Posterior cingulate gyrus (tissue), 11 donors: ENCODE measurements around the gene DDX51.

Source experiments
- DNase-seq, 10 donors: peaks; one replicate each; pipeline versions ENCODE4 v3.0.0 to v3.0.0-alpha.2; 2020 to 2021; ENCODE audit warnings: mixed read lengths in 3 of 10
- intact Hi-C: fragments of 100-400 bp; cut with DNase I; formaldehyde crosslinking; loops from one replicate; pipeline ENCODE4 v1.15.1; 2023

The DDX51 gene

GRCh38 chr12:132179431-132180362 is 35.6 kb upstream of the DDX51 start:
- peak in 4 of 10 donors; percentile 2 to 72 (median 66) for DNase-seq
- intact Hi-C loops = no loop called here

GRCh38 chr12:132178801-132179401 is 34.8 kb upstream of the DDX51 start:
- peak in 3 of 10 donors; percentile 68 to 83 (median 81) for DNase-seq
- intact Hi-C loops = no loop called here

DNA sequence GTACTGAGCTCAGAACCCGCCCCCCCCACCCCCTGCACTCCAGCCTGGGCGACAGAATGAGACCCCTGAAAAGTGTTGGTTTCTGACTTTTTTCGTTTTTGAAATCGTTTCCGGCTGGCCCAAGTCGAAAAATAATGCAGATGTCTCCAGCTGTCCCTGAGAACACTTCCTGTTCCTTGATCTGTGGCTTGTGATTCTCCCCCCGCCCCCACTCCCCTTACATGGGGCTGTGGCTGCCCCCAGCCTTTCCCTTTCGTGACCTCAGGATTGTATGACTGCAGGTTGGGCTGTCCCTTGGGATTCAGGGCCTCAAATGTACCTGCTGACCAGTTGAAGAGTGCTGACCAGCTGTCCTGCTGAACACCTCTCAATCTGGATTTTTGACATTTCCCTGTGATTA is 34.2 kb upstream of the DDX51 start:
- intact Hi-C loops = no loop called here
- DNase-seq = no peak

DNA sequence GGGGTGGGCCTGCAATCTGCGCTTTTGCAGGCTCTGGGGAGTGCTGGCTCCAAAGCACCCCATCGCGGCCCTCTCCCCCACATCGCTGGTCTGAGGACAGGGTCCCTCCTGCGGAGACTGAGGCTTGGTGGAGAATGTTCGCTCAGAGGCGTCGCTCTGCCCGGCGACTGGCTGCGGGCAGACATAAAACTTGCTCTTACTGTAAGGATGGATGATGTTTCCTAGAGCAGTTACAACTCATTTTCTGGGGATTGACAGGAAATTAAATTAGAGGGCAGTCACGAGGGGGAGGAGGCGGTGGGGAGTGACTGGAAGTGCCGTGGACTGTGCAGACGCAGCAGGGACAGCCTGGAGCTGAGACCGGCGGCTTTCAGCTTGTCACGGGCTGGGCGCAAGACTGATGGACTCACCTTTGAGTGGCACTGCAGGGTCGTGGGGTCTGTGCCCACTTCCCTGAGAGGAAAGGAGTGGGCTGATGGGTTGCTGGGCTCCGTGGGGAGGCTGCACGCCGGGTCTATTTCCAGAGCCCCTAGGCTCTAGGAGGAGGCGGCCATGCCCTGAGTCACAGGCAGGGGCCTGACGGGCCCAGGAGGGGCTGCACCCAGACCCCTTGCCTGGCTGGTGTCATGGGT is 32.9 kb upstream of the DDX51 start:
- peak in 3 of 10 donors; percentile 62 to 68 (median 67) for DNase-seq
- intact Hi-C loops = no loop called here

- peak in 3 of 10 donors; percentile 49 to 69 (median 64) for DNase-seq
- intact Hi-C loops = no loop called here
Observed at GRCh38 chr12:132176385-132176919, 32.3 kb upstream of the DDX51 start.

DNA sequence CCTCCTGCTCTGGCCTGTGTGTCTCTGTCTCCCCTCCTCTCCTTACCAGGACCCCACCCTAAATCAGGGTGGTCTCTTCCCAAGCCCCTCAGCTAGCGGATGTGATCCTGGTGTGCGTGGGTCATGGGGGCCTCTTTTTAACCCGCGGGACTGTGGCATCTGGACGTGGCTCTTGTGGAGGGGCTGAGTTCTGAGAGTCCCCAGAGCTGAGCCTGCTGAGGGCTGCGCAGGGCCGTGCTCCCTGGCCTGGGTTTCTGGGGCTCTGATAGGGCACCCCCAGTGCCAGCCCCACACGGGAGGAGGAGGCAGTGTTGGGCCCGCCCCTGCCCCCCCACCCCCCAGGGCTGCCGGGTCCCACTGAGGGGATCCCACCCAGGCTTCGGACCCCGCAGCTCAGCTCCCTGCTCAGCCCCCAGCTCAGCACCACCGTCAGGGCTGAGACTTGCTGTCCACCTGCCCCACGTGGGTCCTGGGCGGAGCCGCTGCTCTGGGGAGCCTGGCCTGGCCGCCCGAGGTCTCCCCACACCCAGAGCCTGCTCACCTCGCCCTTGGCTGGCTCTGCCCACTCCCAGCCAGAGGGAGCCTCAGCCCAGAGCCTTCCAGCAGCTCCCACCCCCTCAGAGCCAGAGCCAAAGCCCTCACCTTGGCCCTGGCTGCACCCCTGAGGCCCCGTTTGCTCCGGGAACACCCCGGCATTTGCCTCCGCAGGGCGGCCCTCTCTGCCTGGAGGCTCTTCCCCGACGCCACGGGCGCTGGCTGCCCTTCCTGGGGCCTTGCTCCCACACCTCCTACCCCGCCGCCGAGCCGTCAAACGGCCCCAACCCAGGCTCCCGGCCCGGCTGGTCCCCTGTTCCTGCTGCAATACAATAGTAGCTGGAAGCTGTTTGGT is 31.6 kb upstream of the DDX51 start:
- peak in 3 of 10 donors; percentile 65 to 74 (median 67) for DNase-seq
- intact Hi-C loops = no loop called here

- DNase-seq = peak in 4 of 10 donors; percentile 10 to 77 (median 60)
- intact Hi-C loops = no loop called here
Observed at GRCh38 chr12:132174839-132175490, 30.8 kb upstream of the DDX51 start.

DNA sequence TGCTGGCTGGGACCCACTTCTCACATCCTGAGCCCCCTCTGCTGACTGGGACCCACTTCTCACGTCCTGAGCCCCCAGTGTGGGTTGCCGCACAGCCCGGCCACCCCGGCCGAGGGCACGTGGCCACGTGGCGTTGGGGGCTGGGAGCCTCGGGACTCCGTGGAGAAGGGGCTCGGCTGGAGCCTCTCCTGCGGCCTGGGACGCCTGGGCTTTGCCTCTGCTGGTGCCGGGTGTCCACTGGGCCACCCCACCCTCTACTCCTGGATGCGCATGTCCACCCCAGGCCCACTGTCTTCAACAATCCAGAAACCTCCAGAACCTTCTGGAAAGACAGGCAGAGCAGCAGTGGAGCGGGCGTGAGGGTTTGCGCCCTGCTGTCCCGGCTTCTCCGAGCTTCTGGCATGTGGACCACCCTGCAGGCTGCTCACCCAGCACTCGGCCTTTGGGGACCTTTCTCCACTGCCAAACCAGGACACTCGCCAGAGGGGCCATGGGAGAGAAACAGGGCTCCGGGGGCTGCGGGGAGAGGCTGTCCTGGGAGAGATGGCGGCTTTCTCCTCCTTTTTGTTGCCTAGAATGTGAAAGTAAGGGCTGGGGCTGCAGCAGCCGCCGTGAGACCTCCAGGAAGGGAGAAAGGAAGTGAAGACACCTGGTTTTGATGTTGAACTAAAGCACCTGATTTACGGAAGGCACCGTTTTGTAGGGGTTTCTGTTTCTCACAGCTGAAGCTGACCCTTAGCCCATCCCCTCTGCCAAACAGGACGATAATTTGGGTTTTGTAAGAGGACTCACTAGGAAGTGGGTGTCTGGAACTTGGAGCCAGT is 30.1 kb upstream of the DDX51 start:
- intact Hi-C loops = no loop called here
- DNase-seq = peak in 4 of 10 donors; percentile 5 to 77 (median 57)

- peak in 4 of 10 donors; percentile 3 to 78 (median 66) for DNase-seq
- intact Hi-C loops = no loop called here
Observed at GRCh38 chr12:132173135-132174014, 29.3 kb upstream of the DDX51 start.

DNA sequence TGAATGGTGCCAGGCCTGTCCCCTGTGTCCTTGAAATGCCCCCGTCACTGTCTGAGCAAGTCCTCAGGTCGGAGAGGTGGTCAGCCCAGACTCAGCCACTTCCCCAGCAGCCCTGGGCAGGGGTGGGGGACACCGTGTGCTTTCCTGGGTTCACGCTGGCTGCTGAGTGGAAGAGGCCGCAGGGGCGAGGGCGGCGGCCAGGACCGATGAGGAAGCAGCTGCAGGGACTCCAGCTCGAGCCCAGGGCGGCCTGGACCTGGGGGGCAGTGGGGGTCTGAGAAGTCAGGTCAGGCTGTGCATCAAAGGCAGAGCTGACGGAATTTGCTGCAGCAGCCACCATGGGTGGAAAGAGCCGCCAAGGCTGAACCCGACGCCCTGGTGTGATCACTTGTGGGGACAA is 28.5 kb upstream of the DDX51 start:
- intact Hi-C loops = no loop called here
- DNase-seq = peak in 2 of 10 donors; percentile 2 to 54

DNA sequence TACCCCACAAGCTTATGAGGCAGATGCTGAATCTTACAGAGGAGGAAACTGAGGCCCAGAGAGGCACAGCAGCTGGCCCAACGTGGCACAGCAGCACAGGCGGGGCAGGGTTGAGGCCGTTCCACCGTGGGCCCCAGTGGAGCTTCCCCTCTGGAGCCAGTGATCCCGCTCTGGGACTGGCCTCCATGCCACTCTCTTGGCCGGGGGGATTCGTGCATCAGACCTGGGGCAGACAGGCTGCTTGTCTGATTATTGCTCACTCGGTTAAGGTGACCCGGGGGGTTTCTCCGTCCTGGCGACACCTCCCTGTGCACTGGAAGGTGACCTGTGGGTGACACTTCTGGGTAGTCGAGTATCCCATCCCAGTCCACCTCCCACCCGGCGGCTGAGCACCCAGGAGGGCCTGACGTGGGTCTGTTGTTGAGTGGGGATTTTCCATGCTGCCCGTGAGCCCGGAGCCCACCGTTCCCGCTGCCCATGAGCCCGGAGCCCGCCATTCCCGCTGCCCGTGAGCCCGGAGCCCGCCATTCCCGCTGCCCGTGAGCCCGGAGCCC is 27.9 kb upstream of the DDX51 start:
- peak in 4 of 10 donors; percentile 1 to 62 (median 54) for DNase-seq
- intact Hi-C loops = no loop called here

DNA sequence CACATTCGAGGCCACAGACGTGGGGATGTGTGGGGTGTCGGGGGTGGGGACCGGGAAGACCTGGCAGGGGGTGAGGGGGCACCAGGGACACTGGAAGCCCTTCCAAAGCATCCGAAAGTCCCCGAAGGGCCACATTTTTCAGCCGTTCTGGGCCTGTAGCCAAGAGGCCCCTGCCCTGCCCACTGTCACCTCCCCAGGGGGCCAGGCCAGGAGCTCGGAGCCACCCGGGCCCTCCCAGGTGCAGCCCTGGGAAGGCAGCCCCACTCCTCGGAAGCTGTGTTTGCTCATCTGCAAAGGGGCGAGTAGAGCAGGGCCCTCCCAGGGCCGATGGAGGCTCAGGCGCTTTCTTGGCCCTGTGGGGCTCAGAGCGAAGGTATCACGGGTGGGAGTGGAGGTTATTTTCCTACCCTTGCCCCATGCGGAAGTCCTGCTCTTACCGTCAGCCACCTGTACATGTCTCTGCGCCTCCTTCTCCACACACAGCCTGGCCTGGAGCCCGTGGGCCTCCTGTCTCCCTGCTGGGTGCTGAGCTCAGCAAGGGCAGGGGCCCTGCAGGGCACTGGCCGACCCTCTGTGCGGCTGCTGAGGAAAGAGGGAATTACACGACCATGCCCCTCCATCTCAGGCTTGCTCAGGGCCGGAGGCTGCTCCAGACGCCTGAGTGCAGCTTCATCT is 27.3 kb upstream of the DDX51 start:
- peak in 4 of 10 donors; percentile 2 to 72 (median 61) for DNase-seq
- intact Hi-C loops = no loop called here

DNA sequence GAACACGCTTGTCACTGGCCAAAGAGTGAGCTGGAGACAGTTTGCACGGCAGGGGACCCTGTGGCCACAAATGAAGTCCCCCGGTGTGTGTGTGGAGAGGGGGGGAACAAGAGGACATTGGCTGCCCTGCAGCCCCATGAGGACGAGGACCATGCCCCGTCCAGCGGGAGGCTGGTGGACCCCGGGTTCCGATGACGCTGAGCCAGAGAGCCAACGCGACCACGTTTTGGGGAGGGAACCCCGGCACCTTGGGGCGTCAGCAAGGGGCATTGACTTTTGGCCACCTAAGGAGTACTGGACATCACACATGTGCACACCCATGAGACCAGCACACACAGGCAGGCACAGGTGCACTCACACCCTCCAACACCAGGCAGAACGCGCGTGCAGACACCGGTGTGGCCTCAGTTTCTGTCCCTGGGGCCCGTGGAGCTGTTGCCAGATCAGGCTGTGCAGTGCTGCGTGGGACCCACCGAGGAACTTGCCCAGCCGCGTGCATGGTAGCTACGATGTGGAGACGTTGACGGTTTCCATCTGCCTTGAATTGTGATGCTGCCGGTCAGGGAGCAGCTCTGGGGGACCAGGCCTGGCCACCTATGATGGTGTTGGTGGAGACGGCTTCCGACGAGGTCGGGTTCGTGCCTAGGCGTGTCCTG is 26.6 kb upstream of the DDX51 start:
- DNase-seq = peak in 4 of 10 donors; percentile 5 to 78 (median 68)
- intact Hi-C loops = no loop called here

DNA sequence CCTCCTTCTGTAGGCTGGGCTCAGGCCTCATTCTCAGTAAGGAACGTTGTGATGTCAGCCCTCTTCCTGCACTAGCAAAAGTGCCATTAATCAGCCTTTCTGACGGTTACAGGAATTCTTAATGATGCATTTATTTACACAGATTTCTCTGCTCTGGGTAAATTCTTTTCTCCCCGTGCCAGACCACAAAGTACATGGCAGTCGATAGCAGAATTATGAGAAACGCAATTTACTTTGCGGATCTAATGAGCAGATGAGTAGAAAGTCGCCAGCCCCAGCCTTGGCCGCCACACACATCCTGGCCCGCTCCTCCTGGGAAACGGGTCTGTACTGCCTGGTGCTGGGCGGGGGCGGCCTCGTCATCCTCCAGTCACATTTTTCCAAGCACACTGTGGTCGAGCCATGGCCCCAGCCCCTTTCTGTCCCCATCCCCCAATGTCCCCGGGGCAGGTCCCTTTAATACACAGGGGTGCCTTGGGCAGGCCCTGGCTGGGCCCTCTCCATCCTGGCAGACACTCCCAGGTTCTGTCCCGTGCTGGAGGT is 26.0 kb upstream of the DDX51 start:
- DNase-seq = peak in 4 of 10 donors; percentile 3 to 72 (median 68)

GRCh38 chr12:132169376-132169775 is 25.3 kb upstream of the DDX51 start:
- intact Hi-C loops = no loop called here
- DNase-seq = peak in 4 of 10 donors; percentile 2 to 82 (median 66)

More for the DNA sequence above, 26.0 kb upstream of the DDX51 start:
- intact Hi-C loops = no loop called here
